SW480 (cell line): Measurements from ENCODE around the gene PACRGL.
"Not testable (repeated sequence)": the region's sequence is repeated elsewhere in the genome, so short reads cannot be mapped to it uniquely, and the experiment has no call there.

Experiments used
- DNase-seq: peaks from one replicate; pipeline ENCODE4 v3.0.0-alpha.2; 2016; ENCODE audit warnings: low spot score

Gene PACRGL

GRCh38 chr4:20723463-20723862 is 23.2 kb downstream of the PACRGL start:
- no peak for DNase-seq

- no peak for DNase-seq
These were observed 24.7 kb downstream of the PACRGL start for GRCh38 chr4:20724915-20725314.

GRCh38 chr4:20735931-20736330 is 35.7 kb downstream of the PACRGL start:
- DNase-seq: no peak

GRCh38 chr4:20746000-20746399 is 45.7 kb downstream of the PACRGL start:
- not testable (repeated sequence) for DNase-seq

- no peak for DNase-seq
These were observed 52.4 kb downstream of the PACRGL start for GRCh38 chr4:20752641-20753040.

- no peak for DNase-seq
These were observed 53.8 kb downstream of the PACRGL start for GRCh38 chr4:20754036-20754435.

GRCh38 chr4:20760053-20760452 is 59.8 kb downstream of the PACRGL start:
- DNase-seq: no peak

- DNase-seq: no peak
These were observed 61.1 kb downstream of the PACRGL start for GRCh38 chr4:20761382-20761781.

GRCh38 chr4:20761826-20762225 is 61.6 kb downstream of the PACRGL start:
- DNase-seq: no peak

- no peak for DNase-seq
These were observed 64.2 kb downstream of the PACRGL start for GRCh38 chr4:20764366-20764992.

GRCh38 chr4:20773144-20773997 is 73.1 kb downstream of the PACRGL start:
- DNase-seq: peak; percentile 46

- no peak for DNase-seq
These were observed 78.6 kb downstream of the PACRGL start for GRCh38 chr4:20778896-20779295.

- not testable (repeated sequence) for DNase-seq
These were observed 82.9 kb downstream of the PACRGL start for GRCh38 chr4:20783134-20783533.

- no peak for DNase-seq
These were observed 87.8 kb downstream of the PACRGL start for GRCh38 chr4:20787940-20788665.
